NB4 (cell line): ENCODE measurements around the gene KAT2A.

Source experiments
- CTCF ChIP-seq: IDR thresholded peaks from one replicate; pipeline ENCODE4 v1.5.1; 2012; ENCODE audit warnings: low read depth, low read length
- MAX ChIP-seq: IDR thresholded peaks from 2 replicates; pipeline ENCODE4 v1.6.1; 2011; ENCODE audit warnings: low read depth, low read length
- POLR2A ChIP-seq: IDR thresholded peaks from 2 replicates; pipeline ENCODE4 v1.6.1; 2011; ENCODE audit warnings: mild to moderate bottlenecking; ENCODE audit not compliant: insufficient read length; ENCODE audit errors: extremely low read depth

GRCh38 chr17:42166196-42166763, 45.1 kb upstream of the KAT2A start:
- no peak for TF ChIP-seq CTCF
- no peak for TF ChIP-seq POLR2A
- no peak for TF ChIP-seq MAX
